CD14-positive monocyte (primary cell): ENCODE results near the gene MAMLD1. TPM values are rescaled to one million over a fixed set of nuclear protein-coding genes. Genes with fewer than 3 reads are reported as not detected.

Experiments
- DNase-seq, 3 donors: peaks; one replicate each; pipeline ENCODE4 v3.0.0-alpha.2; 2011 to 2022
- H2AFZ ChIP-seq: 2 replicates; pipeline ENCODE4 v1.6.0; 2012; ENCODE audit warnings: mild to moderate bottlenecking, low read depth, low read length, inconsistent platforms; ENCODE audit not compliant: insufficient read depth, poor library complexity, severe bottlenecking
- H3K27ac ChIP-seq, 2 donors: 1 replicate in 1 of 2; 2 replicates in 1 of 2; pipeline ENCODE4 v1.5.1; 2012 to 2013; ENCODE audit warnings: low read length in 2 of 2, control low read depth in 1 of 2, inconsistent platforms in 1 of 2, low read depth in 1 of 2, mild to moderate bottlenecking in 1 of 2
- H3K27me3 ChIP-seq, 2 donors: one replicate each; pipeline versions ENCODE4 v1.6.0 to v1.6.1; 2011 to 2013; ENCODE audit warnings: low read length in 2 of 2; ENCODE audit not compliant: control insufficient read depth in 2 of 2, insufficient read depth in 2 of 2
- H3K36me3 ChIP-seq, 2 donors: replicated peaks in 1 of 2; 1 replicate in 1 of 2; 2 replicates in 1 of 2; pipeline versions ENCODE4 v1.5.1 to v1.6.1; 2012 to 2013; ENCODE audit warnings: low read length in 2 of 2, control low read depth in 1 of 2, inconsistent platforms in 1 of 2, mild to moderate bottlenecking in 1 of 2; ENCODE audit not compliant: insufficient read depth in 2 of 2, control insufficient read depth in 1 of 2
- H3K4me1 ChIP-seq, 2 donors: 1 replicate in 1 of 2; 2 replicates in 1 of 2; pipeline versions ENCODE4 v1.5.1 to v1.6.1; 2012 to 2013; ENCODE audit warnings: low read length in 2 of 2, control low read depth in 1 of 2, inconsistent platforms in 1 of 2, mild to moderate bottlenecking in 1 of 2, moderate library complexity in 1 of 2; ENCODE audit not compliant: insufficient read depth in 2 of 2, control insufficient read depth in 1 of 2
- H3K4me2 ChIP-seq: replicated peaks from 2 replicates; pipeline ENCODE3; 2012; ENCODE audit warnings: low read length, moderate library complexity, mild to moderate bottlenecking; ENCODE audit not compliant: poor library complexity, severe bottlenecking; ENCODE audit errors: extremely low read depth
- H3K4me3 ChIP-seq, 3 experiments: fragments of 200-600 bp in 1 of 3; sonication (generic) in 1 of 3; replicated peaks in 1 of 3; 1 replicate in 2 of 3; 2 replicates in 1 of 3; pipeline ENCODE4 v1.5.1; 2011 to 2013; ENCODE audit warnings: low read length in 3 of 3, mild to moderate bottlenecking in 3 of 3, control low read depth in 2 of 3, low read depth in 2 of 3, inconsistent platforms in 1 of 3, moderate library complexity in 1 of 3
- H3K79me2 ChIP-seq: 2 replicates; pipeline ENCODE4 v1.6.0; 2012; ENCODE audit warnings: mild to moderate bottlenecking, control low read depth, inconsistent platforms, low read length, moderate library complexity; ENCODE audit not compliant: insufficient read depth
- H3K9ac ChIP-seq: 2 replicates; pipeline ENCODE4 v1.6.0; 2017; ENCODE audit warnings: low read length, mild to moderate bottlenecking; ENCODE audit not compliant: insufficient read depth, poor library complexity, severe bottlenecking
- H3K9me3 ChIP-seq, 2 donors: replicated peaks in 1 of 2; 1 replicate in 1 of 2; 2 replicates in 1 of 2; pipeline versions ENCODE4 v1.5.1 to v1.6.1; 2012 to 2013; ENCODE audit warnings: low read length in 2 of 2, control low read depth in 1 of 2; ENCODE audit not compliant: control insufficient read depth in 1 of 2, insufficient read depth in 1 of 2
- H4K20me1 ChIP-seq: 2 replicates; pipeline ENCODE4 v1.6.0; 2012; ENCODE audit warnings: mild to moderate bottlenecking, low read length, control low read depth, moderate library complexity; ENCODE audit not compliant: insufficient read depth
- H3K27ac Mint-ChIP-seq, 7 donors: one replicate each; pipeline ENCODE4 v1.8.0; 2020; ENCODE audit warnings: mild to moderate bottlenecking in 7 of 7, mixed read lengths in 7 of 7, moderate library complexity in 6 of 7, inconsistent platforms in 2 of 7
- H3K27me3 Mint-ChIP-seq, 3 donors: one replicate each; pipeline ENCODE4 v1.8.0; 2021 to 2022; ENCODE audit warnings: low read depth in 3 of 3, mild to moderate bottlenecking in 3 of 3, mixed read lengths in 3 of 3, moderate library complexity in 3 of 3, inconsistent platforms in 1 of 3
- H3K36me3 Mint-ChIP-seq, 2 donors: one replicate each; pipeline ENCODE4 v1.8.0; 2020; ENCODE audit warnings: mixed read lengths in 2 of 2, inconsistent platforms in 1 of 2, mild to moderate bottlenecking in 1 of 2
- H3K4me1 Mint-ChIP-seq: one replicate; pipeline ENCODE4 v1.8.0; 2020; ENCODE audit warnings: mild to moderate bottlenecking, mixed read lengths
- H3K4me3 Mint-ChIP-seq, 2 donors: one replicate each; pipeline ENCODE4 v1.8.0; 2020; ENCODE audit warnings: mild to moderate bottlenecking in 2 of 2, mixed read lengths in 2 of 2, moderate library complexity in 1 of 2
- H3K9me3 Mint-ChIP-seq, 7 donors: one replicate each; pipeline ENCODE4 v1.8.0; 2020 to 2022; ENCODE audit warnings: mixed read lengths in 7 of 7, mild to moderate bottlenecking in 6 of 7, moderate library complexity in 6 of 7, inconsistent platforms in 2 of 7
- CTCF ChIP-seq: fragments of 200-600 bp; IDR thresholded peaks from one replicate; pipeline ENCODE4 v1.8.0; 2022; ENCODE audit warnings: antibody characterized with exemption, mild to moderate bottlenecking
- WGBS: methylation state at CpG from one replicate; pipeline ENCODE4 v1.1.5; 2013; ENCODE audit warnings: missing lambda C conversion rate; ENCODE audit not compliant: insufficient coverage; 5-methylcytosine and 5-hydroxymethylcytosine counted together
- intact Hi-C, 2 donors: fragments of 100-400 bp; cut with micrococcal nuclease; formaldehyde crosslinking; loops; one replicate each; pipeline versions ENCODE4 v1.15.0 to v1.15.1; 2023
- polyA plus RNA-seq, 3 donors: library from polyadenylated mRNA; depleted of rRNA in 1 of 3; unstranded in 2 of 3; stranded (reverse) in 1 of 3; fragments of 300-500 nt in 2 of 3; fragments of >200 nt in 1 of 3; fragmentation: Illumina TruSeq in 2 of 3; gene quantifications; 1 replicate in 2 of 3; 2 replicates in 1 of 3; pipeline ENCODE4 v1.2.3, GENCODE V29; 2012 to 2021

MAMLD1 gene
- polyA plus RNA-seq, 3 donors = not detected

GRCh38 chrX:150487369-150488094 lies 124.4 kb downstream of the MAMLD1 start:
- H3K27me3 Mint-ChIP-seq = peaks cover 0 to 7% (median 2%) of the 10 kb centered on the region in 3 donors
- H3K36me3 Mint-ChIP-seq = no peaks in the 10 kb centered on the region
- DNase-seq = no peak
- H3K27me3 ChIP-seq = peaks cover 0 to 2% of the 10 kb centered on the region in 2 donors
- H3K4me1 Mint-ChIP-seq = peaks cover 4% of the 10 kb centered on the region
- no peak for TF ChIP-seq CTCF
- no peaks in the 10 kb centered on the region for H3K36me3 ChIP-seq
- no peak overlapping the region for H3K27ac Mint-ChIP-seq
- H3K79me2 ChIP-seq = no peaks in the 10 kb centered on the region
- H3K9ac ChIP-seq = no peak overlapping the region
- H3K4me3 Mint-ChIP-seq = no peak overlapping the region
- H3K27ac ChIP-seq = no peak overlapping the region
- H3K4me3 ChIP-seq = no peak overlapping the region
- intact Hi-C loops = no loop called here
- H3K9me3 ChIP-seq = no peaks in the 10 kb centered on the region
- no peaks in the 10 kb centered on the region for H4K20me1 ChIP-seq
- no peaks in the 10 kb centered on the region for H3K4me1 ChIP-seq
- H3K4me2 ChIP-seq = no peak overlapping the region
- H2AFZ ChIP-seq = no peak overlapping the region
- WGBS = no CpG with 5 or more reads among the region's 5 CpGs
- H3K9me3 Mint-ChIP-seq = no peaks in the 10 kb centered on the region

GRCh38 chrX:150489359-150490015 lies 126.4 kb downstream of the MAMLD1 start:
- H3K36me3 Mint-ChIP-seq = no peaks in the 10 kb centered on the region
- intact Hi-C loops = no loop called here
- H3K27ac Mint-ChIP-seq = no peak overlapping the region
- Histone ChIP-seq H3K36me3 (no peaks in the 10 kb centered on the region), H3K9me3 (no peaks in the 10 kb centered on the region), H3K27me3 (no peaks in the 10 kb centered on the region), H2AFZ (no peak overlapping the region), H3K4me1 (no peaks in the 10 kb centered on the region), H3K4me3 (no peak overlapping the region), H3K4me2 (no peak overlapping the region), H3K27ac (no peak overlapping the region), H3K9ac (no peak overlapping the region), H4K20me1 (no peaks in the 10 kb centered on the region), H3K79me2 (no peaks in the 10 kb centered on the region)
- no peak overlapping the region for H3K4me3 Mint-ChIP-seq
- WGBS = 100% methylated on average over 2 of the region's 6 CpGs
- peaks cover 0 to 7% (median 2%) of the 10 kb centered on the region in 3 donors for H3K27me3 Mint-ChIP-seq
- DNase-seq = no peak
- H3K4me1 Mint-ChIP-seq = no peaks in the 10 kb centered on the region
- no peaks in the 10 kb centered on the region for H3K9me3 Mint-ChIP-seq
- TF ChIP-seq CTCF = no peak
